Gastrocnemius medialis (tissue), 4 donors: ENCODE data around the gene LRRC75A. TPM values are rescaled to one million over a fixed set of nuclear protein-coding genes. Genes with fewer than 3 reads are reported as not detected.

Source experiments
- ATAC-seq, 2 donors: fragments of 150-250 bp; one replicate each; pipeline ENCODE4 v1.9.1; 2016
- DNase-seq, 2 donors: peaks; one replicate each; pipeline ENCODE4 v3.0.0-alpha.2; 2019
- H3K27ac ChIP-seq, 4 donors: fragments of 200-600 bp; sonication (generic); 1 replicate in 1 of 4; 2 replicates in 3 of 4; pipeline ENCODE4 v1.5.1; 2016 to 2018; ENCODE audit warnings: mild to moderate bottlenecking in 2 of 4, moderate library complexity in 1 of 4
- H3K27me3 ChIP-seq, 3 donors: fragments of 200-600 bp; sonication (generic) in 2 of 3; 1 replicate in 1 of 3; 2 replicates in 2 of 3; pipeline versions ENCODE4 v1.5.1 to v1.6.0; 2016 to 2019; ENCODE audit warnings: mild to moderate bottlenecking in 1 of 3, moderate library complexity in 1 of 3
- H3K36me3 ChIP-seq, 2 donors: fragments of 200-600 bp; sonication (generic) in 1 of 2; one replicate each; pipeline ENCODE4 v1.5.1; 2017 to 2018
- H3K4me1 ChIP-seq, 2 donors: fragments of 200-600 bp; sonication (generic) in 1 of 2; one replicate each; pipeline ENCODE4 v1.5.1; 2016 to 2017; ENCODE audit warnings: mild to moderate bottlenecking in 2 of 2
- H3K4me3 ChIP-seq, 4 donors: fragments of 200-600 bp; sonication (generic) in 3 of 4; 1 replicate in 1 of 4; 2 replicates in 3 of 4; pipeline ENCODE4 v1.5.1; 2016 to 2019; ENCODE audit warnings: mild to moderate bottlenecking in 2 of 4
- H3K9me3 ChIP-seq, 3 donors: fragments of 200-600 bp; sonication (generic) in 2 of 3; 1 replicate in 1 of 3; 2 replicates in 2 of 3; pipeline ENCODE4 v1.5.1; 2016 to 2019
- CTCF ChIP-seq, 5 experiments: fragments of 450-650 bp in 3 of 5; fragments of 200-600 bp in 2 of 5; sonication (generic) in 2 of 5; IDR thresholded peaks in 4 of 5; conservative IDR thresholded peaks in 1 of 5; 1 replicate in 4 of 5; 2 replicates in 1 of 5; pipeline ENCODE4 v1.5.1; 2016 to 2019; ENCODE audit warnings: antibody characterized with exemption in 5 of 5, mild to moderate bottlenecking in 3 of 5, moderate library complexity in 3 of 5
- POLR2A ChIP-seq, 2 donors: fragments of 450-650 bp; IDR thresholded peaks; one replicate each; pipeline ENCODE4 v1.6.1; 2017; ENCODE audit warnings: antibody characterized with exemption in 2 of 2, mild to moderate bottlenecking in 2 of 2, moderate library complexity in 2 of 2
- in situ Hi-C, 4 donors: fragments of 200-750 bp; cut with MboI; loops; one replicate each; pipeline versions ENCODE4 v1.15.0 to v1.8.0; 2017; ENCODE audit warnings: low sequenced_read_pairs in 4 of 4
- intact Hi-C: fragments of 100-400 bp; cut with DNase I; formaldehyde crosslinking; loops from one replicate; pipeline ENCODE4 v1.15.1; 2023; ENCODE audit warnings: low total_unique reads
- total RNA-seq, 4 donors: library from RNA; depleted of rRNA; stranded (reverse); fragments of >200 nt; gene quantifications; one replicate each; pipeline versions ENCODE4 v1.1.0 to v1.2.3, GENCODE V29; 2016

The LRRC75A gene
- total RNA-seq, 4 donors from 2014 or later: 0.34 to 0.80 TPM; not detected in 2

- TF ChIP-seq CTCF (IDR thresholded peaks at IDR 0.05 in 4 of 5, conservative IDR thresholded peaks at IDR 0.05 in 1 of 5): no peak
- TF ChIP-seq POLR2A (IDR thresholded peaks at IDR 0.05): no peak
- ATAC-seq (no peak), DNase-seq (no peak)
- in situ Hi-C loops: loop anchor here in 1 of 4 donors (5.0 kb wide), 1 partner anchor 54 kb away; the partner anchor contains the start of gene UBB
- Histone ChIP-seq H3K27me3 (no peaks in the 10 kb centered on the region), H3K27ac (no peak overlapping the region), H3K4me3 (no peak overlapping the region), H3K4me1 (peaks cover 16 to 17% of the 10 kb centered on the region in 2 donors), H3K36me3 (peaks cover 0 to 6% of the 10 kb centered on the region in 2 donors), H3K9me3 (no peaks in the 10 kb centered on the region)
- intact Hi-C loops: loop anchor here (5.0 kb wide), 4 partner anchors 74 to 219 kb away; partner anchors contain the start of genes NCOR1, PIGL and ZNF624
These were observed 55.8 kb downstream of the LRRC75A start for GRCh38 chr17:16435925-16436886.

- H3K9me3 ChIP-seq: no peaks in the 10 kb centered on the region
- DNase-seq (no peak), ATAC-seq (no peak)
- TF ChIP-seq CTCF (IDR thresholded peaks at IDR 0.05 in 4 of 5, conservative IDR thresholded peaks at IDR 0.05 in 1 of 5): no peak
- no peak for TF ChIP-seq POLR2A (IDR thresholded peaks at IDR 0.05)
- in situ Hi-C loops: loop anchor here in 1 of 4 donors (5.0 kb wide), 1 partner anchor 52 kb away; the partner anchor contains the start of gene UBB
- intact Hi-C loops: loop anchor here (5.0 kb wide), 4 partner anchors 72 to 218 kb away; partner anchors contain the start of genes NCOR1, PIGL and ZNF624
- no peak overlapping the region for H3K27ac ChIP-seq
- H3K36me3 ChIP-seq: no peaks in the 10 kb centered on the region
- no peak overlapping the region for H3K4me3 ChIP-seq
- H3K4me1 ChIP-seq: peaks cover 2% of the 10 kb centered on the region in 2 donors
- H3K27me3 ChIP-seq: no peaks in the 10 kb centered on the region
These were observed 57.3 kb downstream of the LRRC75A start for GRCh38 chr17:16434662-16435061.

GRCh38 chr17:16433514-16433913, 58.5 kb downstream of the LRRC75A start:
- no peak for TF ChIP-seq POLR2A (IDR thresholded peaks at IDR 0.05)
- TF ChIP-seq CTCF (IDR thresholded peaks at IDR 0.05 in 4 of 5, conservative IDR thresholded peaks at IDR 0.05 in 1 of 5): no peak
- in situ Hi-C loops (no loop called here), intact Hi-C loops (no loop called here)
- ATAC-seq (no peak), DNase-seq (no peak)
- H3K4me1 ChIP-seq: no peaks in the 10 kb centered on the region
- no peak overlapping the region for H3K4me3 ChIP-seq
- H3K36me3 ChIP-seq: no peaks in the 10 kb centered on the region
- no peaks in the 10 kb centered on the region for H3K9me3 ChIP-seq
- no peak overlapping the region for H3K27ac ChIP-seq
- H3K27me3 ChIP-seq: no peaks in the 10 kb centered on the region

- no peak for TF ChIP-seq POLR2A (IDR thresholded peaks at IDR 0.05)
- no peak for TF ChIP-seq CTCF (IDR thresholded peaks at IDR 0.05 in 4 of 5, conservative IDR thresholded peaks at IDR 0.05 in 1 of 5)
- Histone ChIP-seq H3K4me1 (no peaks in the 10 kb centered on the region), H3K27me3 (no peaks in the 10 kb centered on the region), H3K4me3 (no peak overlapping the region), H3K27ac (no peak overlapping the region), H3K36me3 (no peaks in the 10 kb centered on the region), H3K9me3 (no peaks in the 10 kb centered on the region)
- intact Hi-C loops (no loop called here), in situ Hi-C loops (no loop called here)
- no peak for DNase-seq
- no peak for ATAC-seq
These were observed 60.0 kb downstream of the LRRC75A start for GRCh38 chr17:16432017-16432416.
